ENCODE data around the gene INPP5E. TPM values are rescaled to one million over a fixed set of nuclear protein-coding genes. Genes with fewer than 3 reads are reported as not detected.

INPP5E gene
- total and polyA plus RNA-seq, 2 donors (not counting 1 experiment from before 2014, with no cell fraction given): 31.0 to 33.1 TPM

- H3K4me2 ChIP-seq (replicated peaks; ENCODE audit: low read depth, low read length, poor library complexity, severe bottlenecking): peak overlapping the region; percentile 98
- TF ChIP-seq EZH2 (IDR thresholded peaks at IDR 0.05; ENCODE audit: borderline replicate concordance, insufficient read depth, low read depth, low read length, poor library complexity, severe bottlenecking): no peak
- no peak for TF ChIP-seq CTCF (IDR thresholded peaks at IDR 0.05)
- Mint-ChIP-seq H3K4me3 (peak overlapping the region; percentile 84), H3K27ac (peak overlapping the region; percentile 59), H3K4me1 (peaks cover 26% of the 10 kb centered on the region), H3K27me3 (no peaks in the 10 kb centered on the region), H3K9me3 (ENCODE audit: insufficient read depth) (no peaks in the 10 kb centered on the region)
- WGBS (ENCODE audit: insufficient coverage): 59% methylated on average over 23 of the region's 37 CpGs
- POLR2A ChIA-PET: interaction anchor here (0.6 to 1.3 kb wide), 2 partner anchors 11 to 28 kb away, joined by 4 to 7 read pairs; partner anchors contain the start of genes ENTR1 and PMPCA
- CTCF ChIA-PET: interaction anchor here (0.9 to 1.3 kb wide), 3 partner anchors 25 to 194 kb away, joined by 3 to 4 read pairs (median 3); no protein-coding TSS in a partner anchor
- peaks cover 0 to 8% of the 10 kb centered on the region in 2 experiments for H3K36me3 ChIP-seq (replicated peaks in 1 of 2; ENCODE audit: control extremely low read depth in 1 of 2, control insufficient read depth in 1 of 2, extremely low read depth in 1 of 2, insufficient read depth in 2 of 2, low read length in 1 of 2)
- H3K4me1 ChIP-seq (ENCODE audit: control insufficient read depth in 2 of 2, insufficient read depth in 2 of 2, low read length in 2 of 2): peaks cover 21 to 28% of the 10 kb centered on the region in 2 donors
- DNase-seq: no peak
- intact Hi-C loops (cut with micrococcal nuclease): loop anchor here (2.0 kb wide), 1 partner anchor 27 kb away; the partner anchor contains the start of genes ENTR1 and PMPCA
- peaks cover 67% of the 10 kb centered on the region for H4K20me1 ChIP-seq (ENCODE audit: control insufficient read depth, insufficient read depth, low read length, poor library complexity, severe bottlenecking)
- H3K9ac ChIP-seq (ENCODE audit: low read length): peak overlapping the region; percentile 82
- H3K9me3 ChIP-seq (ENCODE audit: control extremely low read depth in 1 of 3, control insufficient read depth in 2 of 3, insufficient read depth in 1 of 3, low read length in 2 of 3): no peaks in the 10 kb centered on the region
- no peaks in the 10 kb centered on the region for H3K27me3 ChIP-seq (replicated peaks in 1 of 4; ENCODE audit: control extremely low read depth in 1 of 4, control insufficient read depth in 3 of 4, insufficient read depth in 4 of 4, low read length in 3 of 4)
- H3K79me2 ChIP-seq (ENCODE audit: control insufficient read depth, insufficient read depth, low read length): peaks cover 54% of the 10 kb centered on the region
- no peak for ATAC-seq (ENCODE audit: low read depth)
- peak overlapping the region in 1 of 2 donors; percentile 55 for H3K27ac ChIP-seq (ENCODE audit: low read length in 2 of 2)
- H2AFZ ChIP-seq (ENCODE audit: insufficient read depth, low read depth, low read length, poor library complexity, severe bottlenecking): peak overlapping the region; percentile 88
- H3K4me3 ChIP-seq (ENCODE audit: control extremely low read depth in 1 of 5, extremely low read depth in 1 of 5, insufficient read depth in 1 of 5, low read depth in 2 of 5, low read length in 4 of 5): peak overlapping the region; percentile 19 to 79 (median 70)
These were observed 1.7 kb downstream of the INPP5E start for GRCh38 chr9:136437839-136438547.

GRCh38 chr9:136437430-136437829 lies 2.2 kb downstream of the INPP5E start:
- Histone ChIP-seq H3K4me2 (replicated peaks; ENCODE audit: low read depth, low read length, poor library complexity, severe bottlenecking) (peak overlapping the region; percentile 98), H2AFZ (ENCODE audit: insufficient read depth, low read depth, low read length, poor library complexity, severe bottlenecking) (no peak overlapping the region), H3K4me1 (ENCODE audit: control insufficient read depth in 2 of 2, insufficient read depth in 2 of 2, low read length in 2 of 2) (peaks cover 21 to 28% of the 10 kb centered on the region in 2 donors), H3K9me3 (ENCODE audit: control extremely low read depth in 1 of 3, control insufficient read depth in 2 of 3, insufficient read depth in 1 of 3, low read length in 2 of 3) (no peaks in the 10 kb centered on the region), H3K9ac (ENCODE audit: low read length) (peak overlapping the region; percentile 82), H3K27me3 (replicated peaks in 1 of 4; ENCODE audit: control extremely low read depth in 1 of 4, control insufficient read depth in 3 of 4, insufficient read depth in 4 of 4, low read length in 3 of 4) (no peaks in the 10 kb centered on the region), H3K79me2 (ENCODE audit: control insufficient read depth, insufficient read depth, low read length) (peaks cover 54% of the 10 kb centered on the region), H3K27ac (ENCODE audit: low read length in 2 of 2) (no peak overlapping the region), H4K20me1 (ENCODE audit: control insufficient read depth, insufficient read depth, low read length, poor library complexity, severe bottlenecking) (peaks cover 72% of the 10 kb centered on the region), H3K4me3 (ENCODE audit: control extremely low read depth in 1 of 5, extremely low read depth in 1 of 5, insufficient read depth in 1 of 5, low read depth in 2 of 5, low read length in 4 of 5) (no peak overlapping the region), H3K36me3 (replicated peaks in 1 of 2; ENCODE audit: control extremely low read depth in 1 of 2, control insufficient read depth in 1 of 2, extremely low read depth in 1 of 2, insufficient read depth in 2 of 2, low read length in 1 of 2) (peaks cover 0 to 7% of the 10 kb centered on the region in 2 experiments)
- no peaks in the 10 kb centered on the region for H3K27me3 Mint-ChIP-seq
- H3K9me3 Mint-ChIP-seq (ENCODE audit: insufficient read depth): no peaks in the 10 kb centered on the region
- H3K4me1 Mint-ChIP-seq: peaks cover 26% of the 10 kb centered on the region
- ChIA-PET CTCF (no interaction called here), POLR2A (no interaction called here)
- peak overlapping the region; percentile 84 for H3K4me3 Mint-ChIP-seq
- DNase-seq (no peak), ATAC-seq (ENCODE audit: low read depth) (no peak)
- TF ChIP-seq CTCF (IDR thresholded peaks at IDR 0.05): no peak
- peak overlapping the region; percentile 72 for H3K27ac Mint-ChIP-seq
- 96% methylated on average over 4 of the region's 8 CpGs for WGBS (ENCODE audit: insufficient coverage)
- intact Hi-C loops (cut with micrococcal nuclease): no loop called here
